Activated CD8-positive, alpha-beta memory T cell treated with anti-CD3 and anti-CD28 coated beads for 48 hours (primary cell): ENCODE measurements around the gene BRCC3.
"Not testable (repeated sequence)": the region's sequence is repeated elsewhere in the genome, so short reads cannot be mapped to it uniquely, and the experiment has no call there.

Experiments used
- DNase-seq, 3 experiments: peaks; one replicate each; pipeline ENCODE4 v3.0.0-alpha.2; 2020; ENCODE audit warnings: low read depth in 2 of 3, low spot score in 2 of 3

The BRCC3 gene

DNA sequence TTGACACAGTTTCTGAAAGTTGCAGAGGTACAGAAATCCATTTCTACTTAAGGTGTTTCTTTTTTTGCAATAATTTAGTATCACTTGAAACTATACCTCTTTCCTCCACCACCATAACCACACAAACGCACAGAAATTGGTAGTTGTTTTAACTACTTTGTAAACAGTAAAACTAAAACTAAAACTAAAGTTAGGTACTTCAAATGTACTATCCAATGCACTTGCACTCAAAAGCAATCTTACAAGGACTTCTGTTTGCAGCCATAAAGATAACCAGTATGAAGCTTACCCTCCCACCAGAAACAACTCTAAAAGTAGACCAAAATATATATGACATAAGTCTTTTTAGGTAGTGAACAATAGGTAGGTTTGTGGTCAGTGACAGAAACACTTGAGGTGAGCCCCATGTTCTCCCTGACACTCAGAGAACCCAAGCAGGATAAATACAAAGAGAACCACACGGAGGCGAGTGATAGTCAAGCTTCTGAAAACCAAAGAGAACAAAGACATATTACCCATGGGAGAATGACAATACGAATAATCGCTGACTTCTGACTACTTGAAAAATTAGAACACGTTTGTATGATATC lies 72.7 kb downstream of the BRCC3 start:
- no peak for DNase-seq

DNA sequence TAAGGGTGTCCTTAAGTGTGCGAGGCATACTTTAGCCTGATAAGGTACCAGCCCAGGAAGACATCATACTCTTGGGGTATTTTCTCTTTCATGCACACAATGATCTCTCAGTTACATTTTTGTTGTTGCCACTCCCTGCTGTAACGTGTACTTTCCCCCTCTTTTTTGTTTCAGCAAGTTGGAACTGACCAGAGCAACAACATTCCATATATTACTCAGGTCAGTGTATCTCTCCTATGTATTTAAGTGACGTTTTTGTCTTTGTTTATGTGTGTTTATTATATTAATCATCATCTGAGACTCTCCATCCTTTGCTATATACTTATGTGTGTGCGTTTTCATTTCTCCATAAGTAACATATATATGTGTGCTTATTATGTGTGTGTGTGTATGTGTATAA lies 73.6 kb downstream of the BRCC3 start:
- DNase-seq: no peak

GRCh38 chrX:155147612-155148011 lies 76.3 kb downstream of the BRCC3 start:
- not testable (repeated sequence) for DNase-seq

GRCh38 chrX:155148166-155148565 lies 76.9 kb downstream of the BRCC3 start:
- DNase-seq: not testable (repeated sequence)

DNA sequence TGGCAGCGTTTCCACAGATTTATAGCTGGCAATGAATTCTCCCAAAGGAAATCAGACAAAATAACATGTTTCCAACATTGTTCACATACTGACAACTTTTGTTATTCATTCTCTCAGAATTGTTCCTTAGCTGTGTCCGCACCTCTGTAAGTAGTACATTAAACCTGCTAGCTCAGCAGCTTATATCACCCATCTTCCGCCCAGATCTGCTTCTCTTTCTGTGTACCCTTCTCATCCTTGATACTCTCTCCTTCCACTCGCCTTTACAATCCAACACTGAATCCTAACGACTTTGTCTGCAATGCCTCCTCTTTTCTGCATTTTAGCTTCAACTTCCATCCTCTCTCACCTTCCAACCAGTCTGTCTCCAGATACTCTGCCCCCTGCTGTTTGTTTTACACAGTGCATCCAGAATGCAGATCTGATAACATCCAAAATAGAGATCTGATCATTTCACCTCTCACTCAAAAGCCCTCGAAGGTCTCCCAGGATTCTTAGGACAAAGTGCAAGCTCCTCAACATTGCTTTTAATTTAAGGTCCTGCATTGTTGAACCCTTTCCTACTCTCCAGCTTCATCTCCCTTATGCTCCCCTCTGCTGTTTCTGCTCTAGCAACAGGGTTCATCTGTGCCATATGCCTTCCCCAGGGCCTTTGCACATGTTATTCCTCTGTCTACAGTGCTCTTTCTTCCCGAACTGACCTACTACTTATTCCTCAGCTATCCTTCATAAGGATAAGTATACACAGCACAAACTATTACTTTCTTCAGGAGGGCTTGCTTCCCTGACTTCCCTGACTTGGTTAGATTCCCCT lies 77.6 kb downstream of the BRCC3 start:
- peak in 1 of 3 experiments; percentile 1 for DNase-seq

DNA sequence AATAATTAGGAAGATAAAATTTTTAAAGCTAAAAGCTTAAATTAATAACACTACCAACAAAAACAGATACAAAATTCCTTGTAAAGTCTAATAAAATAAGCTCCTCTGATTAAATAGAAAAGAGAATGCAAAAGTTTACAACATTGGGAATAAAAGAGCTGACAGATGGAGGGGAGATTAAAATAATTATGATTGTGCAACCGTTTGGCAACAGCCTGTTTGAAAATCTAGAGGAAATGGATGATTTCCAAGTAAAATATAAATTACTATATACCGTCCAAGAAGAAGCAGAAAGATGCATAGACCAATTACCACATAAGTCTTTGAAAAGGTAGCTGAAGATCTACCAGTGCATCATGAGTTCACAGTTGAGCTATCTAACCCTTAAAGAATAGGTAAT lies 98.6 kb downstream of the BRCC3 start:
- no peak for DNase-seq
